T-helper 1 cell treated with Interleukin-12 subunit alpha and Interleukin-12 subunit beta and Interleukin-4 antibody, amounts not matched to agents 30 μg/mL and 1 μg/mL, for 36 hours (primary cell): ENCODE measurements around the gene FAM221A.
"Not testable (repeated sequence)": the region's sequence is repeated elsewhere in the genome, so short reads cannot be mapped to it uniquely, and the experiment has no call there.

ENCODE experiments used
- H3K27ac Mint-ChIP-seq: one replicate; pipeline ENCODE4 v1.8.0; 2021; ENCODE audit warnings: mild to moderate bottlenecking, mixed read lengths
- H3K27me3 Mint-ChIP-seq: one replicate; pipeline ENCODE4 v1.8.0; 2021; ENCODE audit warnings: low read depth, mixed read lengths
- H3K36me3 Mint-ChIP-seq: one replicate; pipeline ENCODE4 v1.8.0; 2021; ENCODE audit warnings: low read depth, mixed read lengths
- H3K4me1 Mint-ChIP-seq: one replicate; pipeline ENCODE4 v1.8.0; 2021; ENCODE audit warnings: low read depth, mixed read lengths
- H3K4me3 Mint-ChIP-seq: one replicate; pipeline ENCODE4 v1.8.0; 2021; ENCODE audit warnings: mild to moderate bottlenecking, moderate library complexity, mixed read lengths
- H3K9me3 Mint-ChIP-seq: one replicate; pipeline ENCODE4 v1.8.0; 2021; ENCODE audit warnings: mixed read lengths

Gene FAM221A

DNA sequence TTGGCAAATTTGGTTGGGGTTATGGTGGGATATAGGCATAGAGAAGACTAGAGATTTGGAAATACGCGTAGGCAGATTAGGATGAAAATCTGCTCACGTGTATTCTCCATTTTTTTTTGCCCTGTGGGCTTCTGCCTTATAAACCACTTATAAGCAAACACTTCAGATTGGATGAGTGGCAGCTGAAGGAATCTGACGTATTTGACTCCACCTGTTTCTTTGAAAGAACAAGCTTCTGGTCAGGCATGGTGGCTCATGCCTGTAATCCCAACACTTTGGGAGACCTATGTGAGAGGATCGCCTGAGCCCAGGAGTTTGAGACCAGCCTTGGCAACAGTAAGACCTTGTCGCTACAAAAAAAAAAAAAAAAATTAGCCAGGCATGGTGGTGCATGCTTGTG, 35.1 kb downstream of the FAM221A start:
- Mint-ChIP-seq H3K36me3 (no peaks in the 10 kb centered on the region), H3K27me3 (peaks cover 9% of the 10 kb centered on the region), H3K4me3 (no peak overlapping the region), H3K4me1 (peaks cover 2% of the 10 kb centered on the region), H3K27ac (no peak overlapping the region), H3K9me3 (no peaks in the 10 kb centered on the region)

DNA sequence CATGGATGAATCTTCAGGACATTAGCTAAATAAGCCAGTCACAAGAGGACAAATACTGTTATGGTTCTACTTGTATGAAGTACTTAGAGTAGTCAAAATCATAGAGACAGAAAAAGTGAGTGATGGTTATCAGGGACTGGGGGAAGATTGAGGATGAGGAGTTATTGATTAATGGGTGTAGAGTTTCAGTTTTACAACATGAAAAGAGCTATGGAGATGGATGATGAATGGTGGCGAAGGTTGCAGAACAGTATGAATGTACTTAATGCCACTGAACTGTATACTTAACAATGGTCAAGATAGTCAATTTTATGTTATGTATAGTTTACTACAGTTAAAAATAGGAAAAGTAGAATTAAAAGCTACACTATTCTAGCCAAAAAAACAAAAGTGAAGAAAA, 37.8 kb downstream of the FAM221A start:
- Mint-ChIP-seq H3K27me3 (peaks cover 5% of the 10 kb centered on the region), H3K4me3 (no peak overlapping the region), H3K27ac (no peak overlapping the region), H3K4me1 (no peaks in the 10 kb centered on the region), H3K36me3 (no peaks in the 10 kb centered on the region), H3K9me3 (no peaks in the 10 kb centered on the region)

DNA sequence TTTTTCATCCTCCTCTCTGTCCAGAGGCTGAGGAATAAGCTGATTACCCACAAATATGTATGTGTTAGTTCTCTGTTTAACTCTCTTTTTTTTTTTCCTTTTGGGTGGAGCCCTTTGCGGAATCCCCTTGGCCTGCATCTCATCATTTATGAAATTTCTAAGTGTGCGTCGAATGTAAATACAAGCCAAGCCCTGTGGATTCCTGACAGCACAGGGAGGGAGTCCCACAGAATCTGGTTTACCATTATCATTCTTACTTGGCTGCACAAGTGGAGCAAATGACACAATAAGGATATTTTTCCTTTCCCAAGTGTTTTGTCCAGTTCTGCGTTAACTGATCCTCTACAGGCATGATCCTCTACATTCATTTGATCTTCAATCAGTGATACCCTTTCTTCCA, 41.5 kb downstream of the FAM221A start:
- no peak overlapping the region for H3K4me3 Mint-ChIP-seq

DNA sequence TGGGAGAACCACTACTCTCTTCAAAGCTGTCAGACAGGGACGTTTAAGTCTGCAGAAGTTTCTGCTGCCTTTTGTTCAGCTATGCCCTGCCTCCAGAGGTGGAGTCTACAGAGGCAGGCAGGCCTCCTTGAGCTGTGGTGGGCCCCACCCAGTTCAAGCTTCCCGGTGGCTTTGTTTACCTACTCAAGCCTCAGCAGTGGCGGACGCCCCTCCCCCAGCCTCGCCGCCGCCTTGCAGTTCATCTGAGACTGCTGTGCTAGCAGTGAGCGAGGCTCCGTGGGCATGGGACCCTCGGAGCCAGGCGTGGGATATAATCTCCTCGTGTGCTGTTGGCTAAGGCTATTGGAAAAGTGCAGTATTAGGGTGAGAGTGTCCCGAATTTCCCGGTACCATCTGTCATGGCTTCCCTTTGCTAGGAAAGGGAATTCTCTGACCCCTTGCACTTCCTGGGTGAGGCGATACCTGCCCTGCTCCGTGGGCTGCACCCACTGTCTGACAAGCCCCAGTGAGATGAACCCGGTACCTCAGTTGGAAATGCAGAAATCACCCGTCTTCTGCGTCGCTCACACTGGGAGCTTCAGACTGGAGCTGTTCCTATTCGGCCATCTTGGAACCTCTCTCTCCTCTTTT, 42.7 kb downstream of the FAM221A start:
- not testable (repeated sequence) for H3K27ac Mint-ChIP-seq, H3K9me3 Mint-ChIP-seq, H3K36me3 Mint-ChIP-seq, H3K4me1 Mint-ChIP-seq, H3K27me3 Mint-ChIP-seq, H3K4me3 Mint-ChIP-seq

More for the DNA sequence above, 41.5 kb downstream of the FAM221A start:
- H3K27me3 Mint-ChIP-seq = peaks cover 5% of the 10 kb centered on the region
- no peak overlapping the region for H3K27ac Mint-ChIP-seq
- no peaks in the 10 kb centered on the region for H3K36me3 Mint-ChIP-seq
- H3K4me1 Mint-ChIP-seq = no peaks in the 10 kb centered on the region
- no peaks in the 10 kb centered on the region for H3K9me3 Mint-ChIP-seq

DNA sequence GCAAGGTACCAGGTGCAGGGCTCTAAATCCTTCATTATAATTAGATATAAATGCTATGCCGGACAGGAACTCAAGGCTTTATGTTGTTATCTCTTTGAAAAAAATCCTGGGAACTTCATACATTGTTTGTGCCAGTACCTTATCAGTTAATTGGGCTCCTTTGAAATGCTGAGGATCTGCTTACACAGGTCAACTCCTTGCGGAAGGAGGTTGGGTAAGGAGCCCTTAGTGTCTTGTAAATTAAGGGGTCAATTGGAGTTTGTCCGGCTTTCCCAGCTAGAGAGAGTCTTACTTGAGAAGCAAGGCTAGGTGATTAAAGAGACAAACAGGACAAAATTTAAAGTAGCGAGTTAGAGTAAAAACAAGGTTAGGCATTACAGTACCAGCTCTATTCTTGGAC, 44.1 kb downstream of the FAM221A start:
- not testable (repeated sequence) for H3K4me3 Mint-ChIP-seq, H3K27me3 Mint-ChIP-seq, H3K36me3 Mint-ChIP-seq, H3K9me3 Mint-ChIP-seq, H3K4me1 Mint-ChIP-seq, H3K27ac Mint-ChIP-seq

DNA sequence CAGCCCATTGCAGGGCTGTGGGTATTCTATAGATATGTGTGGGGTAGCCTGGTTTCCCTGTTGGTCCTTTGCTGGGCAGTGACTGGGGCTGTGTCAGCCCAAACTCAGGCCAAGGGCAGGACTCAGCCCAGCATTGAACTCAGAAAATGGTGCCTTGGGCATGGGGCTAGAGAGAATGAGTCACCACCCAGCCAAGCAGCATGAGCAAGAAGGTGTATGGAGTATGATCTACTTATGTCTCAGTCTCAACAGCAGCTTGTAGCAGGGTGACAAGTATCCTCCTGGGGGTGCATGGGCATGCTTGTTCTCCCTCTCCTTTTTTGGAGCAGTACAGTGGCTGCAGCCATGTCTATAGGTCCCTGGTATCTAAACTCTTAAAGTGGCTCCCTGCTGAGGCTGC, 62.1 kb downstream of the FAM221A start:
- no peak overlapping the region for H3K27ac Mint-ChIP-seq
- H3K27me3 Mint-ChIP-seq = no peaks in the 10 kb centered on the region
- H3K9me3 Mint-ChIP-seq = peaks cover 16% of the 10 kb centered on the region
- H3K4me1 Mint-ChIP-seq = no peaks in the 10 kb centered on the region
- H3K4me3 Mint-ChIP-seq = no peak overlapping the region
- no peaks in the 10 kb centered on the region for H3K36me3 Mint-ChIP-seq

DNA sequence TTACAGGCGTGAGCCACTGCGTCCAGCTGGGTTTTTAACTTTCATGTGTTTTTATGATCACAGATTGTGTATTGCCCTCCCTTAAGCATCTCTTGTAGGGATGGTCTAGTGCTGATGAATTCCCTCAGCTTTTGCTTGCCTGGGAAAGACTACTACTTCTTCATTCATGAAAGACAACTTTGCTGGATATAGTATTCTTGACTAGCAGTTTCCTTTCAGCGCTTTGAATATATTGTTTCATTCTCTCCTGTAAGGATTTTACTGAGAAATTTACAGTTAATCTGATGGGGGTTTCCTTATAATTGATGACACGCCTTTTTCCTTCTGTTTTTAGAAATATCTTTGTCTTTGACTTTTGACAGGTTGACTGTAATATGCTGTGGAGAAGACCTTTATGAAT, 63.2 kb downstream of the FAM221A start:
- Mint-ChIP-seq H3K36me3 (no peaks in the 10 kb centered on the region), H3K27ac (no peak overlapping the region), H3K9me3 (peaks cover 16% of the 10 kb centered on the region), H3K4me3 (no peak overlapping the region), H3K4me1 (no peaks in the 10 kb centered on the region), H3K27me3 (no peaks in the 10 kb centered on the region)

DNA sequence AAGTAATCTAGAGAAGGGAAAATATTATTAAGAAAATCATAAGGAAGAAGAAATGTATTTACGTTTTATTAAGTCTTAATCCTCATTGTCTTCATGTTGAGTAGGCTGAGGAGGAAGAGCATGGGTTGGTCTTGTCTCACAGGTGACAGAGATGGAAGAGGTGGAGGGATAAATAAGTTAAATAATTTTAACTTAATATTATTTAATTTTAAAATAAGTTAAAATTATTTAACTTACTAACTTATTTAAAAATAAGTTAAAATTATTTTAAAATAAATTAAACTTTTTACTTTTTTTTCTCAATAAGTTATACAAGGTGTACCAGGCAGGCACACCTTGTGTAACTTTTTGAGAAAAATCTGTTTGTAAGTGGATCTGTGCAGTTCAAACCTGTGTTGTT, 66.6 kb downstream of the FAM221A start:
- H3K27me3 Mint-ChIP-seq = no peaks in the 10 kb centered on the region
- no peak overlapping the region for H3K27ac Mint-ChIP-seq
- H3K4me1 Mint-ChIP-seq = no peaks in the 10 kb centered on the region
- H3K4me3 Mint-ChIP-seq = no peak overlapping the region
- H3K9me3 Mint-ChIP-seq = peaks cover 16% of the 10 kb centered on the region
- no peaks in the 10 kb centered on the region for H3K36me3 Mint-ChIP-seq

DNA sequence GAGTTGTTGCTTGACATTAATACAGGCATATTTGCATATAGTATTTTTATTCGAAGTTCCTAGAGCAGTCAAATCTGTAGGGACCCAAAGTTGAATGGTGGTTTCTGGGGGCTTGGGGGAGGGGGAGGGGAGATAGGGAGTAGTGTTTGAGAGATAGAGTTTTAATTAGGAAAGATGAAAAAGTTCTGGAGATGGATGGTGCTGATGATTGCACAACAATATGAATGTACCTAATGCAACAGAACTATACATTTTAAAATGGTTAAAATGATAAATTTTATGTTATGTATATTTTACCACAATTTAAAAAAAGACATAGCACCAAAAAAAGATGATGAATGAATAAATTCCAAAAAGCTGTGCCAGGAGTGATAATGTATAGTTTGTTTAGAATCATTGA, 71.9 kb downstream of the FAM221A start:
- H3K27me3 Mint-ChIP-seq = no peaks in the 10 kb centered on the region
- H3K36me3 Mint-ChIP-seq = no peaks in the 10 kb centered on the region
- no peak overlapping the region for H3K4me3 Mint-ChIP-seq
- no peaks in the 10 kb centered on the region for H3K4me1 Mint-ChIP-seq
- no peak overlapping the region for H3K27ac Mint-ChIP-seq
- peaks cover 4% of the 10 kb centered on the region for H3K9me3 Mint-ChIP-seq
